HG03135 (cell line): ENCODE data around the gene PRR5L.
"Not testable (repeated sequence)": the region's sequence is repeated elsewhere in the genome, so short reads cannot be mapped to it uniquely, and the experiment has no call there.

Source experiments
- ATAC-seq: cut with Tn5 transposase; IDR thresholded peaks from one replicate; pipeline ENCODE4 v1.9.1; 2021; ENCODE audit warnings: mild to moderate bottlenecking, moderate library complexity; ENCODE audit not compliant: unreplicated experiment

PRR5L gene

DNA sequence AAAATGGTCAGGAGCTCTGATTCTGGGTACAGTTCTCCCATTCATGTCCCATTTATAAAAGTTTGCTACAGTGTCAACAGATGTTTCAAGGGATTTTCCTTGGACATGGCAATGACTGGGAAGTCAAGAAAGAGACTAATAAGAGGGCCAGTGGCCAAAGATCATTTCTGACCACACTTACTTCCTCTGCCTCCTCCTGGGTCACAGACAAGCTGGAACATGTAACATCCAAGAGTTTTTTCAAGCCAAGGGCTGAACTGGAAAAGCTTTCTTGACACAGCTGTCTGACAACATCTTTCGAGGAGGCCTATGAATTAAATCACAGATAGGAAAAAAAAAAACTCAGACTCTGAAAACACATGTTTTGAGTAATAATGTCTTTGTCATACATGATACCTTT is 15.6 kb upstream of the PRR5L start:
- no peak for ATAC-seq

GRCh38 chr11:36281850-36282249 is 14.2 kb upstream of the PRR5L start:
- ATAC-seq = no peak

- ATAC-seq = no peak
Measured at GRCh38 chr11:36282926-36283325, 13.2 kb upstream of the PRR5L start.

DNA sequence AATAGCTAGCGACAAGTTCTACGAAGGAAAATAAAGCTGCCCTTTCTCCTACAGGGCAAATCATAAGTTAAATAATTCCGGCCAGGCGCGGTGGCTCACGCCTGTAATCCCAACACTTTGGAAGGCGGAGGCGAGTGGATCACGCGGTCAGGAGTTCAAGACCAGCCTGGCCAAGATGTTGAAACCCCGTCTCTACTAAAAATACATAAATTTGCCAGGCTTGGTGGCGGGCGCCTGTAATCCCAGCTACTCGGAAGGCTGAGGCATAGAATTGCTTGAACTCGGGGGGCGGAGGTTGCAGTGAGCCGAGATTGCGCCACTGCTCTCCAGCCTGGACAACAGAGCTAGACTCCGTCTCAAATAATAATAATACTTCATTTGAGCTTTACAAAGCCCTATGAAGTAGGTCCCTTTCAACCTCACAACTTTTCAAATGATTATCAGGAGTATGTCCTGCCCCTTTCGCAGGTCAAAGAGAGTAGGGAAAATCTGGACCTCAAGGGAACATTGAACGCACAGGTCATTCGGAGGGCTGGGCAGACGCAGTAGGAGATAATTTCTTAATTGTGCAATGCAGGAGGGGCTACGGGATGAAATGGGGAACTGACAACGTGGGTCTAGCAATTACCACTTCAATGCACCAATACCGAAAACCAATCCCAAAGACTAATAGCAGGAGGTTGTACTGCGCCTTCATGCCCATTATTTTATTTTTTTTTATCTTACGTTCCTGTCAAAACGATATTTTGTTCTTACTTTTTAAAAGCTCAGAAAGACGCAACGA is 7.5 kb upstream of the PRR5L start:
- peak; percentile 10 for ATAC-seq

DNA sequence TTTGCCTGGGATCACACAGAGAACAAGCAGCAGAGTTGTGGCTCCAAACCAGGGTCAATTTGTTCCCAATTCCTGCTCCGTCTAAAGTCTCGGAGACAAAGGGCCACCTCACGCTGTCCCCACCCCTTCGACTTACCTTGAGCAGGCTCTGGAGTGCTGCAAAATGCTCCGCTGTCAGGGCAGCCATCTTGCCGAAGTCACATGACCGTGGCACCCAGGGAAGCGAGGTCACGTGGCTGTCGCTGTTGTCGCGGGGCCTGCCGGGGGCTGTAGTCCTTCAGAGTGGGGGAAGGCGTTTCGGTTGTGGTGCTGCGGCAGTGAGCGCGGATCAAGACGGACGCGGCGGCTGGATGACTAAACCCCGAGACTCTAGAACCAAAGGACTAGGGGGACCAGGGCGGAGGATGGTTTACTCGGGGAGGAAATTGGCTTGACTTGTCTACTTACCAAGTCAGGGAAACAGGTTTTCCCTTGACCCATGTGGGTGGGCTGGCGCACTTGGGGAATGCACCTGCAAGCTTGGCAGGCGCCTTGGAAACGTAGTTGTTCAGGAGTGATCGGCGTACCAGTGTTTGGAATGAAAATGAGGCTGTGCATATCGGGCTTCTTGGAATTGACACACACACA is 6.7 kb upstream of the PRR5L start, which contains the start of gene COMMD9:
TSS of gene COMMD9 (minus strand) at position 199 of the 627 bp plus-strand sequence. CDS start at position 187, 12 bp downstream.
- peak; percentile 99 for ATAC-seq

GRCh38 chr11:36292311-36292722 is 3.8 kb upstream of the PRR5L start:
- no peak for ATAC-seq

- ATAC-seq = no peak
Measured at GRCh38 chr11:36296884-36297543, 926 bp downstream of the PRR5L start.

DNA sequence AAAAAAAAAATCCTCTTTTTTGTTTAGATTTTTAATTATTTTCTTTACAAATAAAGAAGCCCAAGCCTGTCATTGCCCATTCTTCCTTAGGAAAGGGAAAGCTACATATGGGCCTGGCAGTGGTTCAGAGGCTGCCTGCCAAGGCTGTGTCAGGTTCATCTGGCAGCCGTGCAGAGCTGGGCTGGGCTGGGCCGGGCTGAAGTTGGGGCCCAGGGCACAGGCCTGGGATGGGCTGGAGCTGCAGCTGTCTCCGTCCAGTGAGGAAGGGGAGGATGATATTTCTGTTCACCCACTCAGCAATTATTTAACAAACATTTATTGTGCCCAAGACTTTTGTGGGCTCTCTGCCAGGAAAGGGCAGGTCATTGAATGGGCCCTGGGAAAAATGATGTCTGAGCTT is 4.6 kb downstream of the PRR5L start:
- no peak for ATAC-seq

GRCh38 chr11:36304351-36304750 is 8.3 kb downstream of the PRR5L start:
- ATAC-seq = no peak

- no peak for ATAC-seq
Measured at GRCh38 chr11:36305047-36305446, 9.0 kb downstream of the PRR5L start.

GRCh38 chr11:36306888-36307287 is 10.8 kb downstream of the PRR5L start:
- no peak for ATAC-seq

DNA sequence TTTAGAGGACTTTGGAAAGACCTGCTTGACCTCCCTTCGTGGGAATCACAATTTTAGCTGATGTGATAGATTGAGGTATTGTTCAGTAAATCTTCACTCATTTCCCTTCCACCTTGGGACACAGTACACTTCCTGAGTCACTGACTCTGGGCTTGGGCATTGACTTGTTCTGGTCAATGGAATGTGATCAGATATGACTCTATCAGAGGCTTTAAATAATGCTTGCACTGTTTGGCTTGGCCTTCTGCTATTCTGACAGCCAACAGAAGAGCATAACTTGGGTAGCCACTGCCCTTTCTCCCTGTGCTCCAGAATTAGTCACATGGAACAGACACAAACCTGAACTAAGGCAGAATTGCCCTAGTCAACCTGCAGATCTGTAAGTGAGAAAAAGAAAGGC is 12.5 kb downstream of the PRR5L start:
- no peak for ATAC-seq

DNA sequence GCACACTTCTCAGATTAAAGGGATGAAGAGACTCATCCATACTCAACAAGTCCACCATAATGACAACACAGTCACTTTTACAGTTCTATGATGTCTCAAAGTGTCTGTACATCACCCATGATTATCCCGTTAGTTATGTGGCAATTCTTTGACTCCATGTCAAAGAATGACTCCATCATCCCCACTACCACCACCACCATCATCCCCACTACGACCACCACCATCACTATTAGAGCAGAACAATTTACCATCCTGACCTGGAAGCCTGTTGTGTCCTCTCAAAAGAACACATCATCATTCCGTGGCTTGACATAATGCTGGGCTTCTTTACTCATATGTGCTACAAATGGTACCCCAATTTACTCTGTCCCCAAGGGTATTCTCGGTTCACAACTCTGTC is 13.7 kb downstream of the PRR5L start:
- ATAC-seq = no peak

- no peak for ATAC-seq
Measured at GRCh38 chr11:36311926-36312595, 16.0 kb downstream of the PRR5L start.

DNA sequence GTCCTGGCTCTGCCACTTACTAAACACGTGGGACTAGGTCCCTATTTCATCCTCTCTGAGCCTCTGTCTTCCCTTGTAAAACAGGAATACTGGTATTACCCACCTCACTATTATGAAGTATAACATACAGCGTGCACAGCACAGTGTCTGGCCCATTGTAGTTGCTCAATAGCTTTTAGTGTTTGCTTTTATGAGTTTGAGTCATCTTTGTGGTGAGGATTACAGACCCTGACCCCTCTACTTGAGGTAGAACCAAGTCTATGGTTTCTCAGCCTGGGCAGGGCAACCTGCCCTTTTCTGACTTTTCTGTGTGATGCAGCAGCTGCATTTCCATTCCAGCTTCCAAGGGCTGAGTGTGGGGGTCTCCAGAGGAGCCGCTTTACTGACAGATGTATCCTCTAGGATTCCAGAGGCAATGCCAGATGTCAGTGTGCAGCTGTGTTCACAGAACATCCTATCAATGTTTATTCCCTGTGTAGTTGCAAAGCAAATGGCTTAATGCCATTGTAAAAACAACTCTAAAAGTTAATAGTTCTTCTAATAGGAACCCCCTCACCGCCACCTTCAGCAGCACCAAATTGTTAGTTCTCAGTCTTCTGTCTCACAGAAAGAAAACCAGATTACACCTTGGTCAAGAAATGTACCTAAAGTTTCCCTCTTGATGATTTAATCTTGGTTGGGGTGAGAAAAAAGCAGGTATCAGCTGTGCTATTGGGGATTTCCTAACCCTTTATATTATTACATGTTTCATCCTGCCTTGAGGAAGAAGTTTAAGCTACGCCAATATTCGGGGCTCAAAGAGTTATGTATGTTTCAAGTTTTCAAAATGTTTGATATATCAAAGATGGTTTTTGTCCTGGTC is 16.8 kb downstream of the PRR5L start:
- no peak for ATAC-seq

DNA sequence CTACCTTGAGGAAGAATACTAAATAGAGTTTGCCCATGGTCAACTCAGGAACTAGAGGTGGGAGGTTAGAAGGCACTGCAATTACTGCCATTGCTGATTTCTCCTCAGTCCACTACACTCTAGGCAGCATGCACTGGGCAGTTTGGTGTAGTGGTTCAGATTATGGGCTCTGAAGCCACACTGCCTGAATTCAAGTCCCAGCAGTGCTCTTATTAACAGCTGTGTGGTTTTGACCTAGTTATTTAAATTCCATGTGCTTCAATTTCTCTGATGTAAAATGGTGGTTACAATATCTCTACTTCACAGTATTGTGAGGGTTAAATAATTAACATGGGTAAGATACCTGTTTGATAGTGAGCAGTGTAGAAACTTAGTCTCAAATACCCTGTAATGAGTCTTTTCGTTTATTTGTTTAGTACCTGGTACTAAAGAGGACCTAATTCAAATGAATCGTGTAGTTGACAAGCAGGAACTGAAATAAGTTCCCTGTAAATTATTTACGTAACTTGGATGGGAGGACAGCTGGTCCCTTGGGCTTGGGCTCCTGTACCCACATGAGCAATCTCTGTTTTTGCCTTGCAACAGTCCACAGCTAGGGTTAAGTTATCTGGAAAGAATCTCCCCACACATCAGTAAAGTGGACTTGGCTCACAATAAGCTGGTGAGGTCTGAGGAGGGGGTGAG is 17.8 kb downstream of the PRR5L start:
- ATAC-seq = peak; percentile 73

DNA sequence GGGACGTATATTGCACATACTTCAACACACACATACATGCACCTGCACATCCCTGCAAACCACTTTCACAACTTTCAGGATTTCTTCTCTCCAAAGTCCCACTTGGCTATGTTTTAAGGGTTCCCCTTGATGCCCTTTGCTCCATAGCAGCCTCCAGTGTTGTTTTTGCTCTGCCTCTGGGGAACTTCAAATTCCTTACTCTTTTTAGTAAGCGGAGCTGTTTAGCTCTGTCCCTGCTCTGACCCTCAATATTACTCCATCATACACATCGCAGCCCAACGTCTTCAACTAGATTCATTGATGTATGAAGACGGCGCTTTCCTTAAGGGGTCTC is 18.3 kb downstream of the PRR5L start:
- no peak for ATAC-seq

GRCh38 chr11:36316049-36316448 is 20.0 kb downstream of the PRR5L start:
- no peak for ATAC-seq

DNA sequence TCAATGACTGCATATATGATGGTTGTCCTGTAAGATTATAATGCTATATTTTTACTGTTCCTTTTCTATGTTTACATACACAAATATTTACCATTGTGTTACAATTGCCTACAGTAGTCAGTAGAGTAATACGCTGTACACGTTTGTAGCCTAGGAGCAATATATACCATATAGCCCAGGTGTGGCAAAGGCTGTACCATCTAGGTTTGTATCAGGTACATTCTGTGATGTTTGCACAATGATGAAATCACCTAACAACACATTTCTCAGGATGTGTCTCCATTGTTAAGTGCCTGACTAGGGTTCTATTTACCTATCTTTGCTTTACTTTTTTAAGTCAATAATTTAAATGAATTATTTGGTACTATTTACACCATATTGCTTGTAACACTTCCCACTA is 21.9 kb downstream of the PRR5L start:
- ATAC-seq = no peak

DNA sequence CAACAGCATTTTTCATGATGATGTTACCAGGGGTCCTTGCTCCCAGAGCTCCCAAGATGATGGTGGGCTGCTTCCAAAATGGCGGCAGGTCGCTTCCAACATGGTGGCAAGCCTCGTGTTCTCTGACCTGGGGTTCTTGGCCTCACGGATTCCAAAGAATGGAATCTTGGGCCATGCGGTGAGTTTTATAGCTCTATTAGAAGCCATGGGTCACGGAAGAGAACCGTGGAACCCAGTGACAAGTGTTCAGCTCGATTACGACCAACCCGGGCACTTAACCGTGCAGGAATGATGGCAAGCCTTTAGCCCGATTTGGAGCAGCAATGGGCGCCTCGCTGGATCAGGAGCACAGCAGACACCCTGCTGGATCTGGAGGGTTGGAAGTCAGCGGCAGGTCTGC is 28.9 kb downstream of the PRR5L start:
- ATAC-seq = not testable (repeated sequence)
